B cell (primary cell): ENCODE measurements around the gene PHLDB1. TPM values are rescaled to one million over a fixed set of nuclear protein-coding genes. Genes with fewer than 3 reads are reported as not detected.
"Not testable (repeated sequence)": the region's sequence is repeated elsewhere in the genome, so short reads cannot be mapped to it uniquely, and the experiment has no call there.

Experiments used
- ATAC-seq: fragments of 200-7000 bp; cut with Tn5 transposase; one replicate; pipeline ENCODE4 v1.10.0; 2021; ENCODE audit warnings: low read depth, mild to moderate bottlenecking, moderate number of reproducible peaks, moderate library complexity
- CTCF ChIA-PET: fragments of 350-600 bp; sonication (Branson Sonifier 250); formaldehyde crosslinking; loops from one replicate; lab custom pipeline; 2021; ENCODE audit warnings: antibody characterized with exemption, inconsistent platforms; lab: Charles Lee
- POLR2A ChIA-PET: fragments of 350-600 bp; sonication (Branson Sonifier 250); formaldehyde crosslinking; loops from one replicate; lab custom pipeline; 2021; ENCODE audit warnings: antibody characterized with exemption; lab: Charles Lee
- DNase-seq: peaks from one replicate; pipeline ENCODE4 v3.0.0; 2013
- H2AFZ ChIP-seq: 2 replicates; pipeline ENCODE4 v1.6.1; 2012; ENCODE audit warnings: mild to moderate bottlenecking, low read depth, low read length; ENCODE audit not compliant: insufficient read depth, poor library complexity, severe bottlenecking
- H3K27ac ChIP-seq, 2 donors: 1 replicate in 1 of 2; 2 replicates in 1 of 2; pipeline ENCODE4 v1.5.1; 2012 to 2013; ENCODE audit warnings: low read length in 2 of 2, mild to moderate bottlenecking in 2 of 2, moderate library complexity in 1 of 2
- H3K27me3 ChIP-seq, 4 experiments: fragments of 200-600 bp in 1 of 4; sonication (generic) in 1 of 4; replicated peaks in 1 of 4; 1 replicate in 2 of 4; 2 replicates in 2 of 4; pipeline versions ENCODE4 v1.6.1 to v1.7.0; 2013 to 2016; ENCODE audit warnings: low read length in 3 of 4, mild to moderate bottlenecking in 2 of 4, mixed read lengths in 1 of 4, moderate library complexity in 1 of 4; ENCODE audit not compliant: insufficient read depth in 4 of 4, control insufficient read depth in 3 of 4; ENCODE audit errors: control extremely low read depth in 1 of 4
- H3K36me3 ChIP-seq, 2 experiments: replicated peaks in 1 of 2; 1 replicate in 1 of 2; 2 replicates in 1 of 2; pipeline versions ENCODE4 v1.6.1 to v1.7.1; 2013; ENCODE audit warnings: low read length in 1 of 2; ENCODE audit not compliant: insufficient read depth in 2 of 2, control insufficient read depth in 1 of 2; ENCODE audit errors: control extremely low read depth in 1 of 2, extremely low read depth in 1 of 2
- H3K4me1 ChIP-seq, 2 donors: fragments of 200-600 bp in 1 of 2; sonication (generic) in 1 of 2; 1 replicate in 1 of 2; 2 replicates in 1 of 2; pipeline versions ENCODE4 v1.5.1 to v1.6.1; 2013 to 2017; ENCODE audit warnings: low read length in 2 of 2; ENCODE audit not compliant: control insufficient read depth in 2 of 2, insufficient read depth in 2 of 2
- H3K4me2 ChIP-seq: replicated peaks from 2 replicates; pipeline ENCODE3; 2012; ENCODE audit warnings: mild to moderate bottlenecking, low read depth, low read length; ENCODE audit not compliant: poor library complexity, severe bottlenecking
- H3K4me3 ChIP-seq, 5 experiments: fragments of 200-600 bp in 1 of 5; sonication (generic) in 1 of 5; 1 replicate in 3 of 5; 2 replicates in 2 of 5; pipeline versions ENCODE4 v1.5.1 to v1.7.0; 2011 to 2016; ENCODE audit warnings: low read length in 4 of 5, mild to moderate bottlenecking in 4 of 5, low read depth in 2 of 5, control low read depth in 1 of 5, moderate library complexity in 1 of 5; ENCODE audit not compliant: insufficient read depth in 1 of 5; ENCODE audit errors: control extremely low read depth in 1 of 5, extremely low read depth in 1 of 5
- H3K79me2 ChIP-seq: fragments of 200-600 bp; sonication (generic); one replicate; pipeline ENCODE4 v1.6.0; 2016; ENCODE audit warnings: low read length; ENCODE audit not compliant: control insufficient read depth, insufficient read depth
- H3K9ac ChIP-seq: fragments of 200-600 bp; sonication (generic); 2 replicates; pipeline ENCODE4 v1.6.1; 2017; ENCODE audit warnings: mild to moderate bottlenecking, low read length, moderate library complexity
- H3K9me3 ChIP-seq, 3 donors: one replicate each; pipeline versions ENCODE4 v1.6.1 to v1.7.1; 2013; ENCODE audit warnings: low read length in 2 of 3; ENCODE audit not compliant: control insufficient read depth in 2 of 3, insufficient read depth in 1 of 3; ENCODE audit errors: control extremely low read depth in 1 of 3
- H4K20me1 ChIP-seq: 2 replicates; pipeline ENCODE4 v1.6.0; 2012; ENCODE audit warnings: mild to moderate bottlenecking, low read length; ENCODE audit not compliant: insufficient read depth, control insufficient read depth, poor library complexity, severe bottlenecking
- H3K27ac Mint-ChIP-seq: one replicate; pipeline ENCODE4 v1.8.0; 2021; ENCODE audit warnings: mixed read lengths
- H3K27me3 Mint-ChIP-seq: one replicate; pipeline ENCODE4 v1.8.0; 2021; ENCODE audit warnings: mixed read lengths
- H3K4me1 Mint-ChIP-seq: one replicate; pipeline ENCODE4 v1.8.0; 2021; ENCODE audit warnings: mixed read lengths
- H3K4me3 Mint-ChIP-seq: one replicate; pipeline ENCODE4 v1.8.0; 2021; ENCODE audit warnings: mixed read lengths
- H3K9me3 Mint-ChIP-seq: one replicate; pipeline ENCODE4 v1.8.0; 2022; ENCODE audit warnings: mixed read lengths; ENCODE audit not compliant: insufficient read depth
- CTCF ChIP-seq: fragments of 200-600 bp; IDR thresholded peaks from one replicate; pipeline ENCODE4 v1.8.0; 2022; ENCODE audit warnings: antibody characterized with exemption, mild to moderate bottlenecking
- EZH2 ChIP-seq: IDR thresholded peaks from 2 replicates; pipeline ENCODE4 v1.6.1; 2012; ENCODE audit warnings: borderline replicate concordance, low read depth, mild to moderate bottlenecking, moderate library complexity, low read length; ENCODE audit not compliant: insufficient read depth, poor library complexity, severe bottlenecking
- WGBS: methylation state at CpG from one replicate; pipeline ENCODE4 v1.1.5; 2013; ENCODE audit warnings: missing lambda C conversion rate; ENCODE audit not compliant: insufficient coverage; 5-methylcytosine and 5-hydroxymethylcytosine counted together
- intact Hi-C: fragments of 100-400 bp; cut with micrococcal nuclease; formaldehyde crosslinking; loops from one replicate; pipeline ENCODE4 v1.10.0; 2022
- polyA plus RNA-seq: library from polyadenylated mRNA; depleted of rRNA; stranded (reverse); fragments of >200 nt; gene quantifications from 2 replicates; pipeline ENCODE4 v1.2.3, GENCODE V29; 2012
- total RNA-seq, 2 donors: library from RNA; stranded (reverse); fragments of 120-200 nt in 1 of 2; gene quantifications; 1 replicate in 1 of 2; 2 replicates in 1 of 2; pipeline versions ENCODE4 v1.2.3 to v1.2.4, GENCODE V29; 2013 to 2022

Gene PHLDB1
- total and polyA plus RNA-seq, 2 donors (not counting 1 experiment from before 2014, with no cell fraction given): 0.46 to 2.4 TPM

- no peaks in the 10 kb centered on the region for H3K27me3 Mint-ChIP-seq
- H3K4me2 ChIP-seq: no peak overlapping the region
- ChIA-PET CTCF (interaction anchor here (0.6 kb wide), 1 partner anchor 41 kb away, joined by 3 read pairs; no protein-coding TSS in a partner anchor), POLR2A (interaction anchor here (0.6 kb wide), 2 partner anchors 38 to 357 kb away, joined by 3 to 4 read pairs; no protein-coding TSS in a partner anchor)
- H3K9me3 ChIP-seq: no peaks in the 10 kb centered on the region
- no peaks in the 10 kb centered on the region for H3K9me3 Mint-ChIP-seq
- WGBS: 100% methylated on average over 2 of the region's 2 CpGs
- DNase-seq: no peak
- H3K27ac ChIP-seq: no peak overlapping the region
- H3K4me3 ChIP-seq: no peak overlapping the region
- H3K4me1 Mint-ChIP-seq: peaks cover 30% of the 10 kb centered on the region
- no peak overlapping the region for H3K4me3 Mint-ChIP-seq
- H3K4me1 ChIP-seq: peaks cover 24 to 27% of the 10 kb centered on the region in 2 donors
- no peak for TF ChIP-seq EZH2
- TF ChIP-seq CTCF: no peak
- no peaks in the 10 kb centered on the region for H4K20me1 ChIP-seq
- ATAC-seq: no peak
- no peaks in the 10 kb centered on the region for H3K36me3 ChIP-seq
- no peak overlapping the region for H3K9ac ChIP-seq
- H3K79me2 ChIP-seq: peaks cover 52% of the 10 kb centered on the region
- no peak overlapping the region for H2AFZ ChIP-seq
- no peak overlapping the region for H3K27ac Mint-ChIP-seq
- intact Hi-C loops: loop anchor here (5.0 kb wide), 3 partner anchors 132 to 428 kb away; partner anchors contain the start of genes ATP5MG, CENATAC and KMT2A
- no peaks in the 10 kb centered on the region for H3K27me3 ChIP-seq
These were observed 37.7 kb upstream of the PHLDB1 start for GRCh38 chr11:118569670-118570069.

GRCh38 chr11:118570787-118571186, 36.6 kb upstream of the PHLDB1 start:
- H3K4me2 ChIP-seq: no peak overlapping the region
- Mint-ChIP-seq H3K27ac (no peak overlapping the region), H3K9me3 (no peaks in the 10 kb centered on the region), H3K4me3 (no peak overlapping the region), H3K4me1 (peaks cover 34% of the 10 kb centered on the region), H3K27me3 (no peaks in the 10 kb centered on the region)
- peaks cover 21 to 23% of the 10 kb centered on the region in 2 donors for H3K4me1 ChIP-seq
- no peak for DNase-seq
- H3K79me2 ChIP-seq: peaks cover 63% of the 10 kb centered on the region
- H3K9me3 ChIP-seq: no peaks in the 10 kb centered on the region
- POLR2A ChIA-PET: interaction anchor here (0.7 kb wide), 2 partner anchors 48 to 531 kb away, joined by 3 read pairs; no protein-coding TSS in a partner anchor
- H3K9ac ChIP-seq: no peak overlapping the region
- no peak overlapping the region for H2AFZ ChIP-seq
- H3K4me3 ChIP-seq: no peak overlapping the region
- ATAC-seq: no peak
- H3K27ac ChIP-seq: no peak overlapping the region
- no peaks in the 10 kb centered on the region for H3K27me3 ChIP-seq
- no peak for TF ChIP-seq CTCF
- TF ChIP-seq EZH2: no peak
- CTCF ChIA-PET: no interaction called here
- no CpG with 5 or more reads among the region's 1 CpG for WGBS
- no peaks in the 10 kb centered on the region for H3K36me3 ChIP-seq
- intact Hi-C loops: loop anchor here (5.0 kb wide), 3 partner anchors 133 to 427 kb away; partner anchors contain the start of genes ATP5MG, CENATAC and KMT2A
- no peaks in the 10 kb centered on the region for H4K20me1 ChIP-seq

GRCh38 chr11:118571701-118572060, 35.7 kb upstream of the PHLDB1 start:
- not testable (repeated sequence) for H3K9me3 Mint-ChIP-seq, H3K27me3 ChIP-seq, H4K20me1 ChIP-seq, H3K9me3 ChIP-seq, H3K27me3 Mint-ChIP-seq, H3K36me3 ChIP-seq, ATAC-seq
- peak overlapping the region; percentile 94 for H3K27ac Mint-ChIP-seq
- Histone ChIP-seq H2AFZ (peak overlapping the region; percentile 77), H3K27ac (peak overlapping the region; percentile 95 to 97), H3K79me2 (peaks cover 72% of the 10 kb centered on the region), H3K9ac (peak overlapping the region; percentile 99), H3K4me1 (peaks cover 19 to 21% of the 10 kb centered on the region in 2 donors), H3K4me3 (peak overlapping the region; percentile 53 to 100 (median 99)), H3K4me2 (peak overlapping the region; percentile 87)
- peak; percentile 45 for DNase-seq
- intact Hi-C loops: loop anchor here (1.0 to 5.0 kb wide), 6 partner anchors 40 to 426 kb away; partner anchors contain the start of genes ATP5MG, CENATAC, KMT2A and TMEM25
- 0% methylated on average over 1 of the region's 15 CpGs for WGBS
- ChIA-PET POLR2A (interaction anchor here (1.3 kb wide), 1 partner anchor 136 kb away, joined by 3 read pairs; no protein-coding TSS in a partner anchor), CTCF (interaction anchor here (1.2 kb wide), 1 partner anchor 42 kb away, joined by 7 read pairs; no protein-coding TSS in a partner anchor)
- H3K4me1 Mint-ChIP-seq: peaks cover 39% of the 10 kb centered on the region
- peak overlapping the region; percentile 97 for H3K4me3 Mint-ChIP-seq
